HepG2 (cell line): ENCODE data around the gene TBC1D10A. TPM values are rescaled to one million over a fixed set of nuclear protein-coding genes. Genes with fewer than 3 reads are reported as not detected.

Source experiments
- ATAC-seq: fragments of 200-7000 bp; cut with Tn5 transposase; 3 replicates; pipeline ENCODE4 v1.9.1; 2020; ENCODE audit warnings: mild to moderate bottlenecking, moderate library complexity
- BruUV-seq: library from RNA; stranded (reverse); fragments of 400-500 nt; replicated peaks from 2 replicates; lab custom pipeline; 2021; lab: Mats Ljungman, UMichigan
- CTCF ChIA-PET: fragments of 300-600 bp; formaldehyde crosslinking; extraction: SDS; loops from one replicate; lab custom pipeline; 2021; ENCODE audit warnings: low total read pairs, inconsistent platforms, low intra/inter-chr PET ratio; lab: Yijun Ruan, JAX
- POLR2A ChIA-PET: fragments of 350-600 bp; sonication (Branson Sonifier 250); formaldehyde crosslinking; loops from one replicate; lab custom pipeline; 2020; ENCODE audit warnings: antibody characterized with exemption, inconsistent platforms; lab: Yijun Ruan, JAX
- DNase-seq: peaks from one replicate; pipeline ENCODE4 v3.0.0-alpha.2; 2015; ENCODE audit warnings: low spot score
- FAIRE-seq: peaks from 3 replicates; lab custom pipeline; 2011; peaks lifted over from hg19 to GRCh38; lab: Jason Lieb, UNC
- H2AFZ ChIP-seq: one replicate; pipeline ENCODE4 v1.6.1; 2011; ENCODE audit warnings: low read length, inconsistent platforms
- H3K27ac ChIP-seq: fragments of 300-600 bp; 3 replicates; pipeline ENCODE4 v1.8.0; 2011; ENCODE audit warnings: mixed run types, mild to moderate bottlenecking, mixed read lengths, low read length, inconsistent platforms; ENCODE audit not compliant: insufficient read depth; ENCODE audit errors: extremely low read length
- H3K27me3 ChIP-seq, 2 experiments: fragments of 200-600 bp in 1 of 2; 2 replicates in 1 of 2; 3 replicates in 1 of 2; pipeline versions ENCODE4 v1.6.0 to v1.8.0; 2011; ENCODE audit warnings: low read length in 2 of 2, mild to moderate bottlenecking in 2 of 2, moderate library complexity in 2 of 2, inconsistent platforms in 1 of 2; ENCODE audit not compliant: insufficient read depth in 2 of 2, control insufficient read depth in 1 of 2
- H3K36me3 ChIP-seq, 2 experiments: fragments of 200-600 bp in 1 of 2; replicated peaks in 1 of 2; 2 replicates in 1 of 2; 3 replicates in 1 of 2; pipeline versions ENCODE4 v1.5.1 to v1.8.0; 2011; ENCODE audit warnings: low read length in 2 of 2, inconsistent platforms in 1 of 2; ENCODE audit not compliant: insufficient read depth in 2 of 2, control insufficient read depth in 1 of 2
- H3K4me1 ChIP-seq: 2 replicates; pipeline ENCODE4 v1.5.1; 2012; ENCODE audit warnings: low read length, inconsistent platforms; ENCODE audit not compliant: insufficient read depth
- H3K4me2 ChIP-seq: 2 replicates; pipeline ENCODE4 v1.6.0; 2011; ENCODE audit warnings: low read depth, low read length, inconsistent platforms
- H3K4me3 ChIP-seq, 3 experiments: fragments of 200-600 bp in 1 of 3; sonication (generic), shearing (Covaris generic) in 1 of 3; replicated peaks in 1 of 3; 2 replicates each; pipeline ENCODE4 v1.5.1; 2011 to 2016; ENCODE audit warnings: low read length in 3 of 3, inconsistent platforms in 2 of 3, low read depth in 2 of 3, mild to moderate bottlenecking in 2 of 3, control low read depth in 1 of 3, mixed read lengths in 1 of 3; ENCODE audit not compliant: insufficient read depth in 1 of 3
- H3K79me2 ChIP-seq: one replicate; pipeline ENCODE4 v1.6.1; 2011; ENCODE audit warnings: low read length, inconsistent platforms; ENCODE audit not compliant: insufficient read depth
- H3K9ac ChIP-seq: 2 replicates; pipeline ENCODE4 v1.6.0; 2011; ENCODE audit warnings: mild to moderate bottlenecking, low read depth, low read length, inconsistent platforms; ENCODE audit not compliant: insufficient read depth
- H3K9me3 ChIP-seq: 2 replicates; pipeline ENCODE4 v1.5.1; 2012; ENCODE audit warnings: mild to moderate bottlenecking, low read length
- H4K20me1 ChIP-seq: 2 replicates; pipeline ENCODE4 v1.6.0; 2011; ENCODE audit warnings: inconsistent platforms, mild to moderate bottlenecking, low read length, moderate library complexity; ENCODE audit not compliant: insufficient read depth
- ATF1 ChIP-seq: IDR thresholded peaks from 2 replicates; pipeline ENCODE4 v1.6.1; 2016; ENCODE audit warnings: mild to moderate bottlenecking, control low read depth
- BHLHE40 ChIP-seq: IDR thresholded peaks from 2 replicates; pipeline ENCODE4 v1.6.1; 2011; ENCODE audit warnings: low read length, improper control_type of control experiment
- JUND ChIP-seq: sonication (generic); formaldehyde crosslinking; IDR thresholded peaks from 2 replicates; pipeline ENCODE4 v1.8.0; 2022; ENCODE audit warnings: mild to moderate bottlenecking, missing genetic modification reagents
- KLF13 ChIP-seq: sonication (generic); formaldehyde crosslinking; IDR thresholded peaks from 2 replicates; pipeline ENCODE4 v1.4.0; 2020; ENCODE audit warnings: mild to moderate bottlenecking, missing genetic modification reagents
- MATR3 ChIP-seq: sonication (generic); formaldehyde crosslinking; IDR thresholded peaks from 2 replicates; pipeline ENCODE4 v1.4.0; 2020; ENCODE audit warnings: missing genetic modification reagents
- MBD4 ChIP-seq: IDR thresholded peaks from 2 replicates; pipeline ENCODE4 v1.6.1; 2012; ENCODE audit warnings: low read length, inconsistent platforms, borderline replicate concordance
- MXI1 ChIP-seq: IDR thresholded peaks from 3 replicates; pipeline ENCODE4 v1.6.1; 2012; ENCODE audit warnings: low read depth, low read length, inconsistent platforms, borderline replicate concordance
- NFYC ChIP-seq: IDR thresholded peaks from 2 replicates; pipeline ENCODE4 v1.6.1; 2016; ENCODE audit warnings: missing genetic modification reagents, missing compliant biosample characterization
- SALL1 ChIP-seq: sonication (generic); formaldehyde crosslinking; IDR thresholded peaks from 2 replicates; pipeline ENCODE4 v1.8.0; 2022; ENCODE audit warnings: mild to moderate bottlenecking, missing genetic modification reagents
- SCMH1 ChIP-seq: sonication (generic); formaldehyde crosslinking; IDR thresholded peaks from 2 replicates; pipeline ENCODE4 v1.9.0; 2021; ENCODE audit warnings: missing genetic modification reagents, mild to moderate bottlenecking, borderline replicate concordance
- ZNF232 ChIP-seq: sonication (generic); formaldehyde crosslinking; IDR thresholded peaks from 2 replicates; pipeline ENCODE4 v1.4.0; 2020; ENCODE audit warnings: missing genetic modification reagents, borderline replicate concordance
- ZSCAN30 ChIP-seq: sonication (generic); formaldehyde crosslinking; IDR thresholded peaks from 2 replicates; pipeline ENCODE4 v1.5.0; 2020; ENCODE audit warnings: mild to moderate bottlenecking, missing genetic modification reagents
- WGBS: methylation state at CpG from one replicate; pipeline ENCODE4 v1.1.6; 2017; ENCODE audit warnings: low lambda C conversion rate; 5-methylcytosine and 5-hydroxymethylcytosine counted together
- in situ Hi-C: cut with HindIII; loops from 2 replicates; pipeline ENCODE4 v1.10.0; 2017; ENCODE audit warnings: low pct_unique_long_range_greater_than_20kb; ENCODE audit not compliant: extremely low pct_ligation_motif_present
- intact Hi-C: fragments of 100-400 bp; cut with micrococcal nuclease; formaldehyde crosslinking; loops from one replicate; pipeline ENCODE4 v1.10.0; 2022; ENCODE audit not compliant: unreplicated experiment
- polyA plus RNA-seq, 8 experiments: library from polyadenylated mRNA; depleted of rRNA in 3 of 8; stranded (reverse) in 7 of 8; unstranded in 1 of 8; fragments of >200 nt; fragmentation: Illumina TruSeq in 4 of 8; extraction: Trizol in 4 of 8; gene quantifications; 2 replicates each; pipeline versions ENCODE4 v1.2.1 to v1.2.3, GENCODE V29; 2011 to 2016; ENCODE audit warnings: low read depth in 4 of 8, missing spikeins in 1 of 8, mixed read lengths in 1 of 8; ENCODE audit not compliant: insufficient read depth in 1 of 8
- total RNA-seq, 5 experiments: library from RNA; depleted of rRNA; stranded (reverse); fragments of >200 nt; fragmentation: Illumina TruSeq; extraction: Trizol; gene quantifications; 2 replicates each; pipeline ENCODE4 v1.2.3, GENCODE V29; 2016; ENCODE audit warnings: low read depth in 1 of 5
- TF ChIP-seq, protein P1 (sequence below): sonication (generic); formaldehyde crosslinking; IDR thresholded peaks from 2 replicates; pipeline ENCODE4 v1.4.0; 2020; ENCODE audit warnings: missing genetic modification reagents, borderline replicate concordance
- TF ChIP-seq, protein P2 (sequence below): sonication (generic); formaldehyde crosslinking; IDR thresholded peaks from 2 replicates; pipeline ENCODE4 v1.9.0; 2021; ENCODE audit warnings: missing genetic modification reagents, borderline replicate concordance

The TBC1D10A gene
- total and polyA plus RNA-seq, 2 of the 13 experiments (the other 11 are each of a cell fraction or from before 2014, with no cell fraction given): 4.2 to 4.9 TPM

DNA sequence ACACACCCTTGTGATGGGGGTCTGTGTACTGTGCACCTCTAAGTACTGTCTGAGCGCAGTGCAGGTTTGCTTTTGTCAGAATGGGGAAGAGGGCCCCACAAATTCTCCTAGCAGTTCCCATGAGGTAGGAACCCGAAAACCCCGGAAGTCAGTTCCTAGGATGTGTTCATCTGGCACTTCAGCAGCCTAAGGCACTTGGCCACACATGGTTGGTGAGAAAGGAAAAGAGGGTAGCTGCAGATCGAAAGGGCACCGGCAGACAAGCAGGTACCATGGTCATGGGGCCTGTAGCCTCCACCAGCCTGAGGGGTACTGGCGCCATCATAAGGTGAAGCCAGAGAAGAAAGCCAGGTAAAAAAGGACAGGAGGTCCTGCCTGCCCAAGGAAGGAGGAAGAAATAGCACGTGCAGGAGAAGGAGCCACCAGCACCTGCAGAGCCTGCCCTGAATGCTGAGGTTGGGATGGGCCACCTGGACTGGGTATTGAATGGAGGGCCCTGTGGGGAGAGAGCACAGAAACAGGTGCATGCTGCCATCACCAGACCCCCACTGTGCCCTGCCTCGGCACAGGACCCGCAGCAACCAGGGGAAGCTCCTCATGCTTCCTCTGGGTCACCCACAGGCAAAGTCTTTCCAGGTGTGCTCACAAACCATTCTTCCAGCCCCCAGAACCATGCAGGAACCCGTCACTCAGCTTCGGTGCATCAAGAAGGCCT, 29.3 kb downstream of the TBC1D10A start:
- H3K79me2 ChIP-seq: no peaks in the 10 kb centered on the region
- BruUV-seq: no TSS peak
- H2AFZ ChIP-seq: no peak overlapping the region
- DNase-seq (no peak), FAIRE-seq (no peak), ATAC-seq (no peak)
- ChIA-PET POLR2A (no interaction called here), CTCF (no interaction called here)
- H3K27me3 ChIP-seq: no peaks in the 10 kb centered on the region
- peaks cover 11 to 18% of the 10 kb centered on the region in 2 experiments; a peak in 3 of 5 replicates for H3K36me3 ChIP-seq
- H3K4me3 ChIP-seq: no peak overlapping the region
- 79% methylated on average over 6 of the region's 11 CpGs for WGBS
- no peaks in the 10 kb centered on the region for H3K4me1 ChIP-seq
- no peak overlapping the region for H3K27ac ChIP-seq
- no peak overlapping the region for H3K4me2 ChIP-seq
- intact Hi-C loops: no loop called here
- in situ Hi-C loops: no loop called here
- no peak for TF ChIP-seq ZNF232 (CRISPR knock-in tag)
- no peak for TF ChIP-seq MBD4
- no peak for TF ChIP-seq JUND (CRISPR knock-in tag)
- H4K20me1 ChIP-seq: no peaks in the 10 kb centered on the region
- H3K9me3 ChIP-seq: no peaks in the 10 kb centered on the region
- no peak overlapping the region for H3K9ac ChIP-seq

DNA sequence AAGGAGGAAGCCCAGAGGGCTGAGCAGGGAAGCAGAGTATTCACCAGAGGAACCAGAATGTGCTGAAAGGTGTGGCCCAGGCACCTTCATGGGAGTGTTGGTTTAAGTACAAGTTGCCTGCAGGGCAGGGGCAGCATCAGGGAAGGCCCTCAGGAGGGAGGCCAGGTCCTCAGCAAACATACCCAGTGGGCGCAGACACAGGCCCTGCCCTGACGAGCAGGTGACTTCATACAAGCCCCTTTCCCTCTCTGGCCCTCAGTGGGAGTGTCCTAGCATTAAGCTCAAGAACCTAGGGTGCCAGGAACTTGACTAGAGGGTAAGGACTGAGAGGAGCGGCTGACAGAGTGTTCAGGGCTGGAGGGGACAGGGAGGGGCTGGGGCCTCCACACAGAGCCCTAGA, 29.9 kb downstream of the TBC1D10A start:
- peaks cover 8 to 18% of the 10 kb centered on the region in 2 experiments; a peak in 3 of 5 replicates for H3K36me3 ChIP-seq
- H3K27ac ChIP-seq: no peak overlapping the region
- ATAC-seq (no peak), DNase-seq (no peak), FAIRE-seq (no peak)
- in situ Hi-C loops (no loop called here), intact Hi-C loops (no loop called here)
- H2AFZ ChIP-seq: no peak overlapping the region
- H3K4me2 ChIP-seq: no peak overlapping the region
- no peaks in the 10 kb centered on the region for H4K20me1 ChIP-seq
- ChIA-PET POLR2A (interaction anchor here (1.2 kb wide), 1 partner anchor 60 kb away, joined by 3 read pairs; the partner anchor contains the start of genes CCDC157 and SF3A1), CTCF (no interaction called here)
- no peak overlapping the region for H3K4me3 ChIP-seq
- no peaks in the 10 kb centered on the region for H3K9me3 ChIP-seq
- no peaks in the 10 kb centered on the region for H3K79me2 ChIP-seq
- H3K9ac ChIP-seq: no peak overlapping the region
- 94% methylated on average over 3 of the region's 3 CpGs for WGBS
- no peaks in the 10 kb centered on the region for H3K4me1 ChIP-seq
- BruUV-seq: no TSS peak
- H3K27me3 ChIP-seq: no peaks in the 10 kb centered on the region
- TF ChIP-seq SALL1 (CRISPR knock-in tag): no peak
- no peak for TF ChIP-seq ZSCAN30 (CRISPR knock-in tag)
- TF ChIP-seq MATR3 (CRISPR knock-in tag): no peak
- TF ChIP-seq, protein P1, sequence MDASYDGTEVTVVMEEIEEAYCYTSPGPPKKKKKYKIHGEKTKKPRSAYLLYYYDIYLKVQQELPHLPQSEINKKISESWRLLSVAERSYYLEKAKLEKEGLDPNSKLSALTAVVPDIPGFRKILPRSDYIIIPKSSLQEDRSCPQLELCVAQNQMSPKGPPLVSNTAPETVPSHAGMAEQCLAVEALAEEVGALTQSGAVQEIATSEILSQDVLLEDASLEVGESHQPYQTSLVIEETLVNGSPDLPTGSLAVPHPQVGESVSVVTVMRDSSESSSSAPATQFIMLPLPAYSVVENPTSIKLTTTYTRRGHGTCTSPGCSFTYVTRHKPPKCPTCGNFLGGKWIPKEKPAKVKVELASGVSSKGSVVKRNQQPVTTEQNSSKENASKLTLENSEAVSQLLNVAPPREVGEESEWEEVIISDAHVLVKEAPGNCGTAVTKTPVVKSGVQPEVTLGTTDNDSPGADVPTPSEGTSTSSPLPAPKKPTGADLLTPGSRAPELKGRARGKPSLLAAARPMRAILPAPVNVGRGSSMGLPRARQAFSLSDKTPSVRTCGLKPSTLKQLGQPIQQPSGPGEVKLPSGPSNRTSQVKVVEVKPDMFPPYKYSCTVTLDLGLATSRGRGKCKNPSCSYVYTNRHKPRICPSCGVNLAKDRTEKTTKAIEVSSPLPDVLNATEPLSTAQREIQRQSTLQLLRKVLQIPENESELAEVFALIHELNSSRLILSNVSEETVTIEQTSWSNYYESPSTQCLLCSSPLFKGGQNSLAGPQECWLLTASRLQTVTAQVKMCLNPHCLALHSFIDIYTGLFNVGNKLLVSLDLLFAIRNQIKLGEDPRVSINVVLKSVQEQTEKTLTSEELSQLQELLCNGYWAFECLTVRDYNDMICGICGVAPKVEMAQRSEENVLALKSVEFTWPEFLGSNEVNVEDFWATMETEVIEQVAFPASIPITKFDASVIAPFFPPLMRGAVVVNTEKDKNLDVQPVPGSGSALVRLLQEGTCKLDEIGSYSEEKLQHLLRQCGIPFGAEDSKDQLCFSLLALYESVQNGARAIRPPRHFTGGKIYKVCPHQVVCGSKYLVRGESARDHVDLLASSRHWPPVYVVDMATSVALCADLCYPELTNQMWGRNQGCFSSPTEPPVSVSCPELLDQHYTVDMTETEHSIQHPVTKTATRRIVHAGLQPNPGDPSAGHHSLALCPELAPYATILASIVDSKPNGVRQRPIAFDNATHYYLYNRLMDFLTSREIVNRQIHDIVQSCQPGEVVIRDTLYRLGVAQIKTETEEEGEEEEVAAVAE (CRISPR knock-in tag): no peak
- no peak for TF ChIP-seq MXI1
- TF ChIP-seq SCMH1 (CRISPR knock-in tag): no peak
- TF ChIP-seq NFYC (CRISPR knock-in tag): no peak
- TF ChIP-seq, protein P2, sequence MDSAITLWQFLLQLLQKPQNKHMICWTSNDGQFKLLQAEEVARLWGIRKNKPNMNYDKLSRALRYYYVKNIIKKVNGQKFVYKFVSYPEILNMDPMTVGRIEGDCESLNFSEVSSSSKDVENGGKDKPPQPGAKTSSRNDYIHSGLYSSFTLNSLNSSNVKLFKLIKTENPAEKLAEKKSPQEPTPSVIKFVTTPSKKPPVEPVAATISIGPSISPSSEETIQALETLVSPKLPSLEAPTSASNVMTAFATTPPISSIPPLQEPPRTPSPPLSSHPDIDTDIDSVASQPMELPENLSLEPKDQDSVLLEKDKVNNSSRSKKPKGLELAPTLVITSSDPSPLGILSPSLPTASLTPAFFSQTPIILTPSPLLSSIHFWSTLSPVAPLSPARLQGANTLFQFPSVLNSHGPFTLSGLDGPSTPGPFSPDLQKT (CRISPR knock-in tag): no peak
- no peak for TF ChIP-seq KLF13 (CRISPR knock-in tag)
- TF ChIP-seq ATF1 (CRISPR knock-in tag): no peak
- no peak for TF ChIP-seq BHLHE40
